ENCODE measurements around the gene DLG5.

The DLG5 gene

DNA sequence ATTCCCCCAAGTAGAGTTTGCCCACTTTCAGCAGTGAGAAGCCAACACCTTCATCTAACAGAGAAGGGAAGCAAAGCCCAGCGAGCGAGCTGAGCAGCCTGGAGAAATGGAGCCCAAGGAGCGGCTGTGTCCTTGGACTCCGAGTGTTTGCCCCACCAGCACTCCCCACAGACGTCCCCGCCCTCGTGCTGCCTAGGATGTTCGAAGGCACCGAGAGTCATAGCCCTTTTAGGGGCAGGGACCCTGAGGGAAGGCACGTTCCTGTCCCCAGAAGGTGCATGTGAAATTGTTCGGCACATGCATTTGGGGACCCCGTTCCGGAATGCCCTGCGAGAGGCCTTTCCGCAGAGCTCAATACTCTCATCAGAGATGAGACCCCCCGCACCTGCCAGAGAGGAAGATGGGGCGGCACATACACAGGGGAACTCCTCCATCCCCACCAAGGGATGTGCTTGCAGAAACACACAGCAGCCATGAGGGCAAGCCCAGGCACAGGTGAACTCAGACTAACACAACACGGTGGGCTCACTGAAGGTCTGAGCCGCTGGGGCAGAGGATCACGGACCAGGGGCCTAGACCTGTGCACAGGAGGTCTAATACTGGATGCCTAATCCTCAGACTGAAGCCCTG, 131.0 kb downstream of the DLG5 start:
- DNase-seq (ENCODE audit: low spot score), result no peak
- in situ Hi-C loops (cut with MboI; ENCODE audit: low sequenced_read_pairs, unreplicated experiment), result no loop called here
- TF ChIP-seq, protein P1, sequence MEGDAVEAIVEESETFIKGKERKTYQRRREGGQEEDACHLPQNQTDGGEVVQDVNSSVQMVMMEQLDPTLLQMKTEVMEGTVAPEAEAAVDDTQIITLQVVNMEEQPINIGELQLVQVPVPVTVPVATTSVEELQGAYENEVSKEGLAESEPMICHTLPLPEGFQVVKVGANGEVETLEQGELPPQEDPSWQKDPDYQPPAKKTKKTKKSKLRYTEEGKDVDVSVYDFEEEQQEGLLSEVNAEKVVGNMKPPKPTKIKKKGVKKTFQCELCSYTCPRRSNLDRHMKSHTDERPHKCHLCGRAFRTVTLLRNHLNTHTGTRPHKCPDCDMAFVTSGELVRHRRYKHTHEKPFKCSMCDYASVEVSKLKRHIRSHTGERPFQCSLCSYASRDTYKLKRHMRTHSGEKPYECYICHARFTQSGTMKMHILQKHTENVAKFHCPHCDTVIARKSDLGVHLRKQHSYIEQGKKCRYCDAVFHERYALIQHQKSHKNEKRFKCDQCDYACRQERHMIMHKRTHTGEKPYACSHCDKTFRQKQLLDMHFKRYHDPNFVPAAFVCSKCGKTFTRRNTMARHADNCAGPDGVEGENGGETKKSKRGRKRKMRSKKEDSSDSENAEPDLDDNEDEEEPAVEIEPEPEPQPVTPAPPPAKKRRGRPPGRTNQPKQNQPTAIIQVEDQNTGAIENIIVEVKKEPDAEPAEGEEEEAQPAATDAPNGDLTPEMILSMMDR (IDR thresholded peaks at IDR 0.05; ENCODE audit: borderline replicate concordance, control extremely low read depth, extremely low read depth, insufficient read depth, missing control alignments), result no peak

DNA sequence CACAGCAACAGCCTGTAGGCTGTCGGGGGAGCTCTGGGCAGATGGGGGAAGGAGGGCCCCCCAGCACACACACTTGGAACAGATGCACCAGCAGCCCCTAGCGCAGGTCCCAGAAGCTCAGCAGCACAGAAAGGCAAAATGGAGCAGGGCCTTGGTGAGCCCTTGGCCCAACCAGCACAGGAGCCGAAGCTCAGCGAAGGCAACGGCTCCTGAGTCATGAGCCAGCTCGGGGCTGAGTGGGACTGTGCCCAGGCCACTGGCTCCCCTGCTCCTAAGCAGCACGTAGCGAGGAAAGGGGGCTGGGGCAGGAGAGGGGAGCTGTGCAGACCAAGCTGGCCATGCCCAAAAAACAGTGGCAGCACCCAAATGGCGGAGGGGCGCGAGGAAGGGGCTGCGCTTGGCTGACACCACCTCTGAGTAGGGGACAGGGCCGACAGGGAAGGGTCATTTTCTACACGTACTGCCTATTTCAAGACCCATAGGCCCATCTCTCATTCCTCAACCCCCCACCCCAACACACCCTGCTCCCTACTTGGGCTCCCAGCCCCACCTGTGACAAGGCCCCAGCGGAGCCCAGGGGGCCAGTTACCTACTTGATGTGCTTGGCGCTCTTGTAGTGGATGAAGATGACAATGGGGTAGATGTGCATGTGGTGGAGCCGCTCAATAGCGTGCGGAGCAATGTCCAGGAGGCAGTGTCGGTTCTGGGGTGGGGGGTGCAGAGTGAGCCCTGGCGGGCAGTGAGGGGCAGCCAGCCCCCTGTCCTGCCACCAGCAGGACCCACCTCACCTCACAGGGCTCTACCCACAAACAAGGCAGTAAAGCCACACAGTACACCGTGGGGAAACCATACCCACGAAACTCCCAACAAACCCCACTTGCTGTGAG, 132.1 kb downstream of the DLG5 start:
- no peak for DNase-seq (ENCODE audit: low spot score)
- in situ Hi-C loops (cut with MboI; ENCODE audit: low sequenced_read_pairs, unreplicated experiment), result no loop called here
- TF ChIP-seq, protein P1 (IDR thresholded peaks at IDR 0.05; ENCODE audit: borderline replicate concordance, control extremely low read depth, extremely low read depth, insufficient read depth, missing control alignments), result no peak

DNA sequence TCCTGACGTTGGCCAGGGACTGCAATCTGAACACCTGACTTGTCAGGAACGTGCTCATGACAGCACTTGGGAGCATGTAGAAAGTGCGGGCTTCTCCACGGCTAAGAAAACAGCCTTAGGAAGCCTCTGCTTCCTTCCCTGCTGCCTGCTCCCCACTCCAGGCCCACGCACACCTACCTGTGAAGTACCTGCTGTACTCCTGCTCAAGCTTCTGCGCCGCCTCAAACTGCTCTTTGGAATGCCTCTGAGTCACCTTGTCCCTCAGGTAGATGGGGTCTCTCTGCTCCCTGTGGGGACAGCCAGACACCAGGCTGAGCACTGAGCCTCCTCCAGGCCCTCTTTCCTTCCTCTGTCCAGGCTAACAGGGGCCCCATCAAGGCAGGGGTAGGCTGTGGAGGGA, 132.7 kb downstream of the DLG5 start:
- in situ Hi-C loops (cut with MboI; ENCODE audit: low sequenced_read_pairs, unreplicated experiment), result no loop called here
- no peak for DNase-seq (ENCODE audit: low spot score)
- TF ChIP-seq, protein P1 (IDR thresholded peaks at IDR 0.05; ENCODE audit: borderline replicate concordance, control extremely low read depth, extremely low read depth, insufficient read depth, missing control alignments), result no peak

DNA sequence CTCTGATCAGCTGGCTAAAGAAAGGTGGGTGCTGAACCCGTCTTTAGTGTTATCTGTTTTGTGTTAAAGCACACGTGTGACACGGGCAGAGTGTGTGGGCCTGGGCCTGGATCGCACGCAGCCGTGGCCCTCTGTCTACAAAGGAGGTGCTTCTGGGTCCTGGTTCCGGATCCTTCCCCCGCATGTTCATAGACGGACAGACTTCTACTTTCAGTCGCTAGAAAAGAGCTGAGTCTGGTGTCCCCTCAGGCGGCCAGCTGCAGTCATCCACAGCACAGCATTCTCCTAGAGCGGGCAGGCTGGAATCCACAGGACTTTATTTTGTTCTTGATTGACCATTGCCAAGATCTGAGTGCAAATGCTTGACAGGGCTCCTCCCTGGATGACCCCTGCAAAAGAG, 134.4 kb downstream of the DLG5 start:
- DNase-seq (ENCODE audit: low spot score), result no peak
- in situ Hi-C loops (cut with MboI; ENCODE audit: low sequenced_read_pairs, unreplicated experiment), result no loop called here
- TF ChIP-seq, protein P1 (IDR thresholded peaks at IDR 0.05; ENCODE audit: borderline replicate concordance, control extremely low read depth, extremely low read depth, insufficient read depth, missing control alignments), result no peak

DNA sequence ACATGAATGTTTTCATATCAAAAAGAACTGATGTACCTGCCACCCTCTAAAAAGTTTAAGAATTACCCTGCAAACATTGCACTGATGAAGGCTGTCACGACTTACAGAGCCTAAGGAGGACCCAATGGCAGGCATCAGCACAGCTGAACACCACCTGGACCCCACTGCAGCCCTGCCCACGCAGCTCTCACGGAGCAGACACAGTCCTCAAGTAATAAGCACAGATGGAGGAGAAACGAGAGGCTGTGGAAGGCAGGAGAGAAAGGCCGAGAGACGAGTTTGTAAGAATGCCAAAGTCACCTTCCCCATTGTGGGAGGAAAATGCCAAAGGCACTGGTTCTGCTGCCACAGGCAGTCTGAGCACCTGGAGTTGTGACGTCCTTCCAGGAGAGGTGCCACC, 135.0 kb downstream of the DLG5 start:
- TF ChIP-seq, protein P1 (IDR thresholded peaks at IDR 0.05; ENCODE audit: borderline replicate concordance, control extremely low read depth, extremely low read depth, insufficient read depth, missing control alignments), result no peak
- in situ Hi-C loops (cut with MboI; ENCODE audit: low sequenced_read_pairs, unreplicated experiment), result no loop called here
- DNase-seq (ENCODE audit: low spot score), result no peak

DNA sequence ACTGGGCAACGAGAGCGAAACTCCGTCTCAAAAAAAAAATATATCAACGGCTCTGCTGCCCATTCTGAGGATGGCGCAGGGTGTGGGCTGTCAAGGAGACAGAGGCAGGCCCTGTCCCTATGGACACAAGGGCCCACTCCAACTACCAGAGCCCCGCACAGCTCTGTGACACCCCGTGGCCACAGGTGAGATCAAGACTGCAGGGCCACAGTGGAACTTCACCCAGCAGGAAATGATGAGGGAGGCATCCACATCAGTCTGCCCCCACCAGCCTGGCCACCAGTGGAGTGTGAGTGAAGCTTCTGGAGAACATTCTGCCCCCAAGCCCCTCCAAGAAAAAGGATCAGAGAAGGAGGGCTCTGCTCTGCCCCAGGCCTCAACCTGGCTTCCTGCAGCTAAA, 136.7 kb downstream of the DLG5 start:
- TF ChIP-seq, protein P1 (IDR thresholded peaks at IDR 0.05; ENCODE audit: borderline replicate concordance, control extremely low read depth, extremely low read depth, insufficient read depth, missing control alignments), result no peak
- in situ Hi-C loops (cut with MboI; ENCODE audit: low sequenced_read_pairs, unreplicated experiment), result no loop called here
- no peak for DNase-seq (ENCODE audit: low spot score)
